ENCODE measurements around the gene GLUL.

The GLUL gene

GRCh38 chr1:182391362-182392049 is at the start of gene GLUL:
Gene GLUL (minus strand): TSS chr1:182391790. CDS start chr1:182388737, 3,053 bp downstream.
- peak; percentile 28 to 38 for DNase-seq (ENCODE audit: low spot score in 2 of 2)
- peaks cover 12% of the 10 kb centered on the region for H3K27me3 Mint-ChIP-seq
- peak within 1 kb of the TSS; percentile 88 for H3K27ac Mint-ChIP-seq
- H3K4me1 Mint-ChIP-seq: peaks cover 22% of the 10 kb centered on the region
- peak; percentile 71 for ATAC-seq (ENCODE audit: low read depth)
- no peaks in the 10 kb centered on the region for H3K9me3 Mint-ChIP-seq
- no peaks in the 10 kb centered on the region for H3K36me3 Mint-ChIP-seq
- peak within 1 kb of the TSS; percentile 93 for H3K4me3 Mint-ChIP-seq

DNA sequence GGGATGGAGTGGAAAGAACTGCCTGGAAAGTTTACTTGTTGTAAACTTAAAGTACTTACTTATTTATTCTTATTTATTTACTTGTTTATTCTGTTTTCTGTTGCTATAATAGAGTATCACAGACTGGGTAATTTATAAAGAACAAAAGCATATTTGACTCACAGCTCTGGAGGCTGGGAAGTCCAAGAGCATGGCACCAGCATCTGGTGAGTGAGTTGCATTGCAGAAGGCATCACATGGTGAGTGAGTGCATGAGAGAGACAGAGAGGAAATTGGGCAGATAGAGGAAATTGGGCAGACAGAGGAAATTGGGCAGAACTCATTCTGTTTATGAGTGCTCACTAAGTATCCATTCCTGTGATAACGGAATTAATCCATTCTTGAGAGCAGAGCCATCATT is 46.7 kb upstream of the GLUL start:
- peaks cover 5% of the 10 kb centered on the region for H3K9me3 Mint-ChIP-seq
- no peak overlapping the region for H3K4me3 Mint-ChIP-seq
- no peak for ATAC-seq (ENCODE audit: low read depth)
- no peaks in the 10 kb centered on the region for H3K4me1 Mint-ChIP-seq
- H3K27ac Mint-ChIP-seq: no peak overlapping the region
- DNase-seq (ENCODE audit: low spot score in 2 of 2): no peak
- H3K36me3 Mint-ChIP-seq: peaks cover 2% of the 10 kb centered on the region
- H3K27me3 Mint-ChIP-seq: peaks cover 3% of the 10 kb centered on the region

- DNase-seq (ENCODE audit: low spot score in 2 of 2): no peak
- Mint-ChIP-seq H3K27ac (no peak overlapping the region), H3K36me3 (peaks cover 2% of the 10 kb centered on the region), H3K4me1 (peaks cover 9% of the 10 kb centered on the region), H3K4me3 (no peak overlapping the region), H3K27me3 (peaks cover 1% of the 10 kb centered on the region), H3K9me3 (peaks cover 5% of the 10 kb centered on the region)
- no peak for ATAC-seq (ENCODE audit: low read depth)
Observed at GRCh38 chr1:182433580-182433979, 42.0 kb upstream of the GLUL start.

- no peak overlapping the region for H3K27ac Mint-ChIP-seq
- H3K4me1 Mint-ChIP-seq: peaks cover 9% of the 10 kb centered on the region
- no peaks in the 10 kb centered on the region for H3K36me3 Mint-ChIP-seq
- ATAC-seq (ENCODE audit: low read depth) (no peak), DNase-seq (ENCODE audit: low spot score in 2 of 2) (no peak)
- H3K27me3 Mint-ChIP-seq: no peaks in the 10 kb centered on the region
- H3K4me3 Mint-ChIP-seq: no peak overlapping the region
- no peaks in the 10 kb centered on the region for H3K9me3 Mint-ChIP-seq
Observed at GRCh38 chr1:182431278-182431677, 39.7 kb upstream of the GLUL start.

DNA sequence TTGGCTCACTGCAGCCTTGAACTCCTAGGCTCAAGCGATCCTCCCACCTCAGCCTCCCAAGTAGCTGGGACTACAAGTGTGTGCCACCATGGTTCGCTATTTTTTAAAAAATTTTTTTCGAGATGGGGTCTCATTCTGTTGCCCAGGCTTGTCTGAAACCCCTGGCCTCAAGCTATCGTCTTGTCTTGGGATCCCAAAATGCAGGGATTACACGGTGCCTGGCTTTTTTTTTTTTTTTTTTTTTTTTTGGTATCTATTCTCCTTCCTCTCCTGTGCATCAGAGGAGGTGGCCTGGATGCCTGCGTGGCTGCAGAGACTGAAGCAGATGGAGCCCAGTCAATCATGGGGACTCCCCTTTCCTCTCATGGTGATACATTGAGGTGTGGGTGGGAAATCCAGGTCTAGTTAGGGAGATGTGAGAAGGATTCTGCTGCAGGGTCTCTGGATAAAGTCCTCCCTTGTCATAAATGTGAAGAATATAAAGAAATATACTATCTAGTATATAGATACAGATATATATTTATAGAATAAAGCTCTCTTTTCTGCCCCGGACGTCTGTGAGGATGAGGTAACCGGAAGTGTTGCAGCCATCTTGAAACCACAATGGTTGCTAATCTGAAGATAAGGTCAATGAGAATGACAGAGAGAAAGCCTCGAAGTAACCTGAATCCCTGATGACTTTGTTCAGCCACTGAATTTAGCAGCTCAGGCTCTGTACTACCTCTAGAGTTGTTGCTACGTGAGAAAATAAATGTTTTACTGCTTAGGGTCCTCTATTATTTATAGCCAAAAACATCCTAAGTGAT is 38.9 kb upstream of the GLUL start:
- no peaks in the 10 kb centered on the region for H3K27me3 Mint-ChIP-seq
- H3K27ac Mint-ChIP-seq: peak overlapping the region; percentile 7
- peak; percentile 74 for ATAC-seq (ENCODE audit: low read depth)
- no peak overlapping the region for H3K4me3 Mint-ChIP-seq
- no peaks in the 10 kb centered on the region for H3K36me3 Mint-ChIP-seq
- no peaks in the 10 kb centered on the region for H3K9me3 Mint-ChIP-seq
- peaks cover 9% of the 10 kb centered on the region for H3K4me1 Mint-ChIP-seq
- DNase-seq (ENCODE audit: low spot score in 2 of 2): no peak

GRCh38 chr1:182428043-182428442 is 36.5 kb upstream of the GLUL start:
- no peak overlapping the region for H3K27ac Mint-ChIP-seq
- H3K4me1 Mint-ChIP-seq: peaks cover 9% of the 10 kb centered on the region
- no peak for ATAC-seq (ENCODE audit: low read depth)

DNA sequence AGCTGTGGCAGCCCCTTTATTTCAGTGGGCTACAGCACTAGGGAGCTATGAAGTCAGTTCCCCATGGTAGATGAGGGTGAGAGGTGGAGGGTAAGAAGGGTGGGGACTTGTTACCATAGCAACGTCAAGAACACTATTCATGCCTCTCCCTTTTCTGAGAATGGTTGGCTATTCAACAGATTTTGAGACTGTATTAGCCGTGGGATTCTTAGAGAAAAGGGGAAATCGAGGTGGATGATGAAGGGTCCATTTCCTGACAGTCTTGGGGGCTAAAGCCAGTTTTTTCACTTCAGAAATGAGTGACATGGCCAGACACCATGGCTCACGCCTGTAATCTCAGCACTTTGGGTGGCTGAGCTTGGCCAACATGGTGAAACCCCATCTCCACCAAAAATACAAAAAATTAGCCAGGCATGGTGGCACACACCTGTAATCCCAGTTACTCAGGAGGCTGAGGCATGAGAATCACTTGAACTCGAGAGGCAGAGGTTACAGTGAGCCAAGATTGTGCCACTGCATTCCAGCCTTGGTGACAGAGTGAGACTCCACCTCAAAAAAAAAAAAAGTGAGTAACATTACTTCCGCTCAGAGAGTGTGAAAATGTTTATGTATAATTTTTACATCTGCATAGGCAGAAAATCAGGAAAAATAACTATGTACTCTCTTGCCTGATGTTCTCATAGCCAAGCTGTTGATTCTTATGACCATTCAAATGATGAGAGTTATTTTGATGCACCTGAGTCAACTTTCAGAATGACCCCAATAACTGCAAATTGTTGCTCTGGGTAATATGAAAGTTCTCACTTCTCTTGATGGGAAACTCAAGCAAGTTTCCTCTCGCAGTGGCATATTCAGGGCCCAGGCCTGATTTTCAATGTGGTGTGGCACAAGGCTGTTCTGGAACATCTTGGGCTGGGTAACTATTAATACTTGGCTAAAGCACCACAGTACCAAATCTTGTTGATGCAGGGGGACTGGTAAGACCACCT is 35.1 kb upstream of the GLUL start:
- Mint-ChIP-seq H3K27ac (no peak overlapping the region), H3K4me1 (peaks cover 9% of the 10 kb centered on the region), H3K27me3 (no peaks in the 10 kb centered on the region), H3K9me3 (no peaks in the 10 kb centered on the region), H3K36me3 (no peaks in the 10 kb centered on the region), H3K4me3 (no peak overlapping the region)
- ATAC-seq (ENCODE audit: low read depth) (no peak), DNase-seq (ENCODE audit: low spot score in 2 of 2) (no peak)

More at GRCh38 chr1:182428043-182428442, 36.5 kb upstream of the GLUL start:
- H3K27me3 Mint-ChIP-seq: no peaks in the 10 kb centered on the region
- DNase-seq (ENCODE audit: low spot score in 2 of 2): no peak
- no peaks in the 10 kb centered on the region for H3K9me3 Mint-ChIP-seq
- no peak overlapping the region for H3K4me3 Mint-ChIP-seq
- no peaks in the 10 kb centered on the region for H3K36me3 Mint-ChIP-seq

DNA sequence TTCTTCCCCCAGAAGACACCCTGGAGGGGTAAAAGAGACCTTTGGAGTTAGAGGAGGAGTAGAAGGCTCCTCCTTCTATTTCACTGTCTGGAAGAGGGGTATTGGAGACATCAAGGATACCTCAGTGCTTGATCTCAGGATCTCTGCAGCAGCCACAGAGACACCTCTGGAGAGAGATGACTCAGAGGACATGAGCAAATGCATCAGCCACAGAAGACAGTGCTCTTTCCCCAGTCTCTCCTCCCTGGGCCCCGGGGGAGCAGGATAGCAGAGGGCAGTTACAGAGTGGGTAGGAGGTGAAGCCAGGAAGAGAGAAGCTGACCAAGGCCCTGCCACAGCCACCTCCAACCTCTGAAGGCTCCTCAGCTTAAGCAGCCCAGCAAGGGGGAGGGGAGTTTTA is 24.2 kb upstream of the GLUL start:
- Mint-ChIP-seq H3K36me3 (no peaks in the 10 kb centered on the region), H3K27ac (no peak overlapping the region), H3K9me3 (no peaks in the 10 kb centered on the region), H3K4me1 (no peaks in the 10 kb centered on the region), H3K27me3 (peaks cover 7% of the 10 kb centered on the region), H3K4me3 (no peak overlapping the region)
- ATAC-seq (ENCODE audit: low read depth) (no peak), DNase-seq (ENCODE audit: low spot score in 2 of 2) (no peak)

DNA sequence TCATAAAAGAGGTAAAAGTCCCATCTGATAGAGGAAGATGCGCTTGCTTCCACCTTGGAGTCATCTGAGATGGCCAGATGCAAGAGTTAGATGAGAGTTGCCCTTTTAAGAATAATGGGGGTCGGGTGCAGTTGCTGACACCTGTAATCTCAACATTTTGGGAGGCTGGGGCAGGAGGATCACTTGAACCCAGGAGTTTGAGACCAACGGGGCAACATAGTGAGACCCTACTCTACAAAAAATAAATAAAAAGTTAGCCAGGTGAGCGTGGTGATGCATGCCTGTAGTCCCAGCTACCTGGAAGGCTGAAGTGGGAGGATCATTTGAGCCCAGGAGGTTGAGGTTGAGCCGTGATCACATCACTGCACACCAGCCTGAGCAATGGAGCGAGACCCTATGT is 22.4 kb upstream of the GLUL start:
- DNase-seq (ENCODE audit: low spot score in 2 of 2) (no peak), ATAC-seq (ENCODE audit: low read depth) (no peak)
- H3K27ac Mint-ChIP-seq: no peak overlapping the region
- H3K4me1 Mint-ChIP-seq: no peaks in the 10 kb centered on the region
- H3K4me3 Mint-ChIP-seq: no peak overlapping the region
- H3K27me3 Mint-ChIP-seq: peaks cover 12% of the 10 kb centered on the region
- no peaks in the 10 kb centered on the region for H3K36me3 Mint-ChIP-seq
- H3K9me3 Mint-ChIP-seq: no peaks in the 10 kb centered on the region

GRCh38 chr1:182413486-182413885 is 21.9 kb upstream of the GLUL start:
- Mint-ChIP-seq H3K36me3 (no peaks in the 10 kb centered on the region), H3K27ac (no peak overlapping the region), H3K4me3 (no peak overlapping the region), H3K4me1 (no peaks in the 10 kb centered on the region), H3K9me3 (no peaks in the 10 kb centered on the region), H3K27me3 (peaks cover 13% of the 10 kb centered on the region)
- no peak for DNase-seq (ENCODE audit: low spot score in 2 of 2)
- no peak for ATAC-seq (ENCODE audit: low read depth)

DNA sequence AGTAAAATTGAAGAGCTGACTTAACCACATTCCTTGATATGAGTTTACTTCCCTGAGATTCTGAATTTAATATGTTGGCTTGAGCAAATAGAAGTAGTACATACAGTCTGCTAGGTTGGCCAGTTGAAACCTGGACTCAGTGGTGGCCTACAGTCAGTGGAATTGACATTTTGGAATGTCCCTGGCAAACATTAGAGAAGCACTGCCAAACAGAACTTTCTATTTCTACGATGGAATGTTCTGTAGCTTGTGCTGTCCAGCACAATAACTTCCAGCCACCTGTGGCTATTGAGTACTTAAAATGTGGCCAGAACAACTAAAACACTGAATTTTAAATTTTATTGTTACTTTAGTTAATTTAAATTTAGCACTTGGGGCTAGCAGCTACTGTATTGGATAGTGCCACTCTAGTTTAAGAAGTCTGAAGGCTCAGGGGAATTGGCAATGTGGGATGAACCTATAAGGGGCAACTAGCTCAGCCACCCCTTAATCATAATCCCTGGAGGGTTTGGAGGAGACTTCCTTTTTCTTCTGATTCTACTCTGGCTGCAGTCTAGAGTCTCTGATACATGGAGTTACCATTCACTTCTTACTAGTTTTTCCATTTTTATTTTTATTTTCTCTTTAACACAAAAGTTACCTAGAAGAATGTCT is 19.2 kb upstream of the GLUL start:
- no peak for DNase-seq (ENCODE audit: low spot score in 2 of 2)
- no peak overlapping the region for H3K4me3 Mint-ChIP-seq
- no peak overlapping the region for H3K27ac Mint-ChIP-seq
- H3K9me3 Mint-ChIP-seq: peaks cover 1% of the 10 kb centered on the region
- H3K36me3 Mint-ChIP-seq: peaks cover under 1% of the 10 kb centered on the region
- no peaks in the 10 kb centered on the region for H3K4me1 Mint-ChIP-seq
- peaks cover 19% of the 10 kb centered on the region for H3K27me3 Mint-ChIP-seq
- ATAC-seq (ENCODE audit: low read depth): no peak

DNA sequence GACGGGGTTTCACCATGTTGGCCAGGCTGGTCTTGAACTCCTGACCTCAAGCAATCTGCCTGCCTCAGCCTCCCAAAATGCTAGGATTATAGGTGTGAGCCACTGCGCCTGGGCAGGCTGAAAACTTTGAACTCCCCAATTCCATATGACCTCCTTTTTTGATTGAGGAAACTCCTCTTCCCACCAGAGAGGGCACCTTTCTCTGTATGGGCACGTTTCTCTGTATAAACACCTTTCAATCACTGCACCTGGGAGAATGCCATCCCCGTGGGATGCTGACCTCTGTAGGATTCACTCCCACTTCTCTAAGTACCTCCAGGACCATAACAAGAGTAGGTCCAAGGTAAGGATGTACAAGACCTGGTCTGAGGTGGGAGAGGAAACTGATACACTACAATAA is 18.5 kb upstream of the GLUL start:
- H3K27me3 Mint-ChIP-seq: peaks cover 19% of the 10 kb centered on the region
- peaks cover 5% of the 10 kb centered on the region for H3K9me3 Mint-ChIP-seq

GRCh38 chr1:182408435-182409075 is 17.0 kb upstream of the GLUL start:
- no peak overlapping the region for H3K27ac Mint-ChIP-seq

More for the DNA sequence above, 18.5 kb upstream of the GLUL start:
- Mint-ChIP-seq H3K4me3 (no peak overlapping the region), H3K36me3 (peaks cover 3% of the 10 kb centered on the region), H3K27ac (no peak overlapping the region), H3K4me1 (no peaks in the 10 kb centered on the region)
- ATAC-seq (ENCODE audit: low read depth) (no peak), DNase-seq (ENCODE audit: low spot score in 2 of 2) (no peak)

More at GRCh38 chr1:182408435-182409075, 17.0 kb upstream of the GLUL start:
- Mint-ChIP-seq H3K4me1 (no peaks in the 10 kb centered on the region), H3K27me3 (peaks cover 16% of the 10 kb centered on the region), H3K4me3 (no peak overlapping the region), H3K36me3 (peaks cover 3% of the 10 kb centered on the region), H3K9me3 (peaks cover 5% of the 10 kb centered on the region)
- no peak for DNase-seq (ENCODE audit: low spot score in 2 of 2)
- no peak for ATAC-seq (ENCODE audit: low read depth)

Measured in memory B cell (primary cell).